Measurements from ENCODE around the gene TPD52L1.
"Not testable (repeated sequence)": the region's sequence is repeated elsewhere in the genome, so short reads cannot be mapped to it uniquely, and the experiment has no call there.

TPD52L1 gene

GRCh38 chr6:125144822-125145221 is 8.8 kb upstream of the TPD52L1 start:
- DNase-seq, result no peak

GRCh38 chr6:125149256-125150144 is 4.1 kb upstream of the TPD52L1 start:
- no peak for DNase-seq

- no peak for DNase-seq
Observed at GRCh38 chr6:125151700-125152099, 1.9 kb upstream of the TPD52L1 start.

GRCh38 chr6:125154118-125154760 is 666 bp downstream of the TPD52L1 start:
- DNase-seq, result no peak

- peak; percentile 16 for DNase-seq
Observed at GRCh38 chr6:125154761-125155135, 1.2 kb downstream of the TPD52L1 start.

- no peak for DNase-seq
Observed at GRCh38 chr6:125155344-125155743, 1.8 kb downstream of the TPD52L1 start.

- DNase-seq, result no peak
Observed at GRCh38 chr6:125156496-125156895, 2.9 kb downstream of the TPD52L1 start.

GRCh38 chr6:125157280-125157679 is 3.7 kb downstream of the TPD52L1 start:
- no peak for DNase-seq

GRCh38 chr6:125157725-125158124 is 4.2 kb downstream of the TPD52L1 start:
- DNase-seq, result no peak

GRCh38 chr6:125163339-125163738 is 9.8 kb downstream of the TPD52L1 start:
- not testable (repeated sequence) for DNase-seq

GRCh38 chr6:125163811-125164210 is 10.2 kb downstream of the TPD52L1 start:
- no peak for DNase-seq

GRCh38 chr6:125164696-125165095 is 11.1 kb downstream of the TPD52L1 start:
- DNase-seq, result no peak

- no peak for DNase-seq
Observed at GRCh38 chr6:125165256-125165655, 11.7 kb downstream of the TPD52L1 start.

GRCh38 chr6:125165776-125166175 is 12.2 kb downstream of the TPD52L1 start:
- DNase-seq, result no peak

GRCh38 chr6:125166711-125167110 is 13.1 kb downstream of the TPD52L1 start:
- DNase-seq, result no peak

GRCh38 chr6:125167579-125167978 is 14.0 kb downstream of the TPD52L1 start:
- DNase-seq, result no peak

GRCh38 chr6:125169058-125169457 is 15.5 kb downstream of the TPD52L1 start:
- DNase-seq, result no peak

GRCh38 chr6:125169522-125169921 is 15.9 kb downstream of the TPD52L1 start:
- DNase-seq, result no peak

- DNase-seq, result no peak
Observed at GRCh38 chr6:125170376-125170775, 16.8 kb downstream of the TPD52L1 start.

GRCh38 chr6:125173341-125174095 is 19.9 kb downstream of the TPD52L1 start:
- no peak for DNase-seq

GRCh38 chr6:125174626-125175025 is 21.1 kb downstream of the TPD52L1 start:
- no peak for DNase-seq

GRCh38 chr6:125175466-125176048 is 22.0 kb downstream of the TPD52L1 start:
- DNase-seq, result no peak
